IPS DF 4.7 (cell line): Measurements from ENCODE around the gene TRIM66.

Source experiments
- DNase-seq: peaks from one replicate; pipeline ENCODE4 v3.0.0-alpha.2; 2013; ENCODE audit warnings: low spot score; ENCODE audit errors: extremely low read depth

Gene TRIM66

DNA sequence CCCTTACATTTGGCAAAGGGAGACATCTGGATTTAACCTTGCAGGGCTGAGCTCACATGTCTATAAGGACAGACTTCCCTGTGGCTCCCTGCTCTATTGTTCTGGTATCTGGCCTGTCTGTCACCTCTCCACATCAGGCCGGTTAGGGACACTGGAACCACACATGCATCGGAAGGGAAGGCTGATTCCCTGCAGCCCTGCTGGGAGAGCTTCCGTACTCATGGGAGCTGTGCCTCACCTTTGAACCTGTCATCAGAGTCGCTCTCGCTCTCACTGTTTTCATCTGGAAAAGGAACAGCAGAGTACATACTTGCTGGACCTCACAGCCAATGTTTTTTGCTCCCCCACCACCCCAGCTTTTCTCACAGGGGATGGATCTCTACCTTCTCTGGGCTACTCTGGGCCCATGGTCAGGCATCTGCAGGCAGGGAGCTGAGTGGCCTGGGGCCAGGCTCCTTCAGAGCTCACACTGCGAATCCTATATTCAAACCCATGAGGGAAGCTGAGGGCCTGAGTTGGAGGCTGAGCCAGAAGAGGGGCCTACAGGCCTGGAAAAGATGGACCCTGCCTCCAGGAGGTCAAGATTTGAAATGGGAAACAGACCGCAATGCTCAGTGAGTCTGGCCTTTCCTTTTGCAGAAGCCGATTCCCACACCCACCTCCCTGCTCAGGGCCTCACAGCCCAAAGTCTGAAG, 31.4 kb upstream of the TRIM66 start:
- no peak for DNase-seq

DNA sequence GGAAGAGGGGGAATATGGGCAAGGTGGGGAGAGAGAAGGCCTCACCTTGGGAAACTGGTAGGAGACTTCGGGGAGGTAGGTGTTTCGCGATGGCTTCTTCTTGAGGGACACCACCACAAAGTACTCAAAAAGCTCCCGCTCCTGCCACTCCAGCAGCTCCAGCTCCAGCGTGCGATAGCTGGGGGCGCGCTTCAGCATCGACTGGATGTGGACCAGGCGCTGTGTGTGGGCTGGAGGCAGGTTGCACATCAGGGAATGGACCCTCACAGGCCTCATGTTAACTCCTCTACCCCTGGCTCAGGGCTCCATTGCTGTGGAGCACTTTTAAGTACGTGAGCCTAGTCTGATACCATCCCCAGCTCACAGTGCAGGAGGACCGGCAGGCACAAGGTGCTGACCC, 30.0 kb upstream of the TRIM66 start:
- DNase-seq = no peak

DNA sequence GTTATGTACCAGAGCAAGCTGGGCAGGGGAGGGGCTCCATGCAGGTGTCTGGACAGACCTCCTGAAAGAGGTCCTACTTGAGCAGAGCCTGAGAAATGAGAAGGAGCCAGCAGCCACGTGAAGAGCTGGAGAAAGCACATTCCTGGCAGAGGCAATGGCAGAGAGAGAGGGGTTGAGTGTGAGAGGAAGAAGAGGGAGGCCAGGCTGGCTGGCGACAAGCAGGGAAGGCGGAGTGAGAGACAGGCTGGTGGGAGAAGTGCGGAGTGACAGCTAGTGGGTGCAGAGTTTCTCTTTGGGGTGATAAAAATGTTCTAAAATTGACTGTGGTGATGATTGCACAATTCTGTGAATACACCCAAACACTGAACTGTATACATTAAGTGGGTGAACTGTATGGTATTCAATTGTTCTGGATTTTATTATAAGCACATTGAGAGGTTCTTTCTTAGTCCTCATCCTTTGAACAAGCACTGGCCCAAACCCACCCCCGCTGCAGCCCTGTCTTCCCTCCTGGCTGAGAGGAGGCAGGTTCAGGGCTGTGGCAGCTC, 29.5 kb upstream of the TRIM66 start:
- DNase-seq = no peak

DNA sequence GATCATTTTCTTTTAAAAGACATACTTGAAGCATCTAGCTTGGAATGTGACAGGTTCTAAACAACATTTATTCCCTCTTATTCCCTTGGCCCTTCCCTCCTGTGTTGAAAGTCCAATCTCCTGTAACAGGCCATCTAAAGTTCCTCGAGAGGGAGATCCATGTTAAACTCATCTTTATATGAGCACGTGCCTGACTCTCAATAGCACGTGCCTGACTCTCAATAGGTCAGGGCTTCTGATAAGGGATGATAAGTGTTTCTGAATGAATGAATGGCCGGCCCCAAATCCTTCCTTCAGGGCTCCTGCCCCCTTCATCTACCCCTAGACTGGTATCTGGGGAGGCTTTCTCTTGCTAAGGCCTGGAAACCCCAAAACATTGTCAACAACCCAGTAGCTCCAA, 27.3 kb upstream of the TRIM66 start:
- DNase-seq = no peak

DNA sequence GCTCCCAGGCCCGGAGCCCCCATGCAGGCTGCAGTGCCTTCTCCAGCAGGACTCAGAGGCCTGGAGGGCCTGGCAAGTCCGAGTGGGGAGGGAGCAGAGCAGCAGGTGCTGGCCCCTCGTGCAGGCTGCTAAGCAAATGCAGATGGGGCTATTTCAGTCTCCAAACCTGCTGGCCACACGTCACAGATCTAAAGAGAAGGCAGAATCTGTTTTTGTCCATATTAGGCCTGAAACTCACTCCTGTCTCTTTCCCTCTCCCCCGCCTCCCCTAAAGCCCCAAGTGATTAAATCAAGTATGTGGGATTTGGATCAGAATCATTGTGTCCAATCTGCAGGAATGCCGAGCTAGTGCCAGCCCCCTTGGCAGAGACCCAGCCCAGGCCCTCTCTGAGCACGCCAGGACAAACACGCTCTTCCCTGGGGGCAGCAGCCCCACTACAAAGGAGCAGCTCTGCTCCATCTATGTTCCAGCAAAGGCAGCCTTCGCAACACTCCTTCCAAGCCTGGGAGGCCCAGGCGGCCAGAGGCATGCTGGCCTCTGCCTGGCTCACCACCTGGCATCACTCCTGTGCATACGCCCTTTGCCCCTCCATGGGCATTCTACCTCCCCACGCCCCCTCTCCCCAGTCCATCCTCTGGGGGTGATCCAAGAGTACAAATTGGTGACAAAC, 26.7 kb upstream of the TRIM66 start:
- DNase-seq = no peak

DNA sequence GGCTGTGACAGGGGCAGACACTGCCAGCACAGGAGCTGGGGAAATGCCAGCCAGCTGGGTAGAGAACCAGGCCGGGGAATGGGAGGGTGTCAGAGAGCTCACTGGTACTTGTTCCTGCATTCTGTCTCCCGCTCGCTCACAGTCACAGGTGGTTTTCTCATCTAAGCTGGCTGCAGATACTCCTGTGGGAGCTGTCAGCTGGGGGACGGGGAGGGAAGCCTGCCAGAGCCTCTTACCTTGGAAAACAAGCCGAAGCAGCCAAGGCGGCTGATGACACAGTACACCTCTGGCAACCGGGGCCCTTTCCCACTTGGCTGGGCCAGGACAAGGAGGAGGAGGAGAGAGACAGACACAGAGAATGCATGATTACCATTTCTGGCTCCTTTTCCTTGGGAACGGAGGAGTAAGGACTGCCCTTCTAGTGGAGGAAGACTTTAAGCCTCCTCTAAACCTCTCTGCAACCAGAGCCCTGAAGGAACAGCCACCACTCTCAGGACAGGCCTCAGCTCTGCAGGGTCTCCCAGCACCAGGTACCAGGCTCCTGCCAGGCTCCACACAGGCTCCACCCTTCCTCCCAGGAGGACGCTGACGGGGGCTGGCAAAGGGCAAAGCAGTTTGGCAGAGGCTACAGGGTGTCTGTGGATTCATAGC, 25.2 kb upstream of the TRIM66 start:
- no peak for DNase-seq

DNA sequence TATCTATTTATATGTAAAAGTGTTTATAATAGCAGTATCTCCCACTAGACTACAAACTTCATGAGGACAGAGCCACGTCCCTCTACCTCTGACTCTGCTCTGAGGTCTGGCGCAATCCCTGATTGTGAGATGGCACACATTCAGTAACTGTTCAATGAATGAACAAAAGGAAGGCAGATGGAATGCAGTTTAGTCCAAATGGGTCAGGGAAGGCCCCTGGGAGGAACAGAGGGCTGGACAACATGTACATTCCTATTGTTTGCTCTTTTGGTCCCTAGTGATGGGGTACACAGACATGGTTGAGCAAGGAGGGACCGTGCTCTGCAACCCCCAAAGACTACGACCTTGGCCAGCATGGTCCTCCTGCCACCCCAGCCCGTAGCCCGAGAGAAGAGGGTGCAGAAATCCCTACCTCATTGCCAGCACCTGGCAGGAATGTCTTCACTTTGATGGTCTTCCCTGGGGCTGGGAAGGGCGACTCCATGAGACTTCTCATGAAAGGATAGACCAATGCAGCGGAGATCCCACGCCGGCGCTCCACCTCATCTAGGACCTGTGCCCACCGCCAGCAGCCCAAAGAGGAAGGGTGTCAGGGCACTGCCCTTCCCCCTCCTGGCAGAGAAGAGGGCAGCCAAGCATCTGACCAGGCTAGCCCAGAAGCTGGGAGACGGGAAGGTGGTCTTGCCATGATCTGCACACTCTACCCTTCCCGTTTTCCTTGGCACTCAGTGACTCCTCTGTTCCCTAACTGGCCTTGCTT, 24.4 kb upstream of the TRIM66 start:
- DNase-seq = no peak

DNA sequence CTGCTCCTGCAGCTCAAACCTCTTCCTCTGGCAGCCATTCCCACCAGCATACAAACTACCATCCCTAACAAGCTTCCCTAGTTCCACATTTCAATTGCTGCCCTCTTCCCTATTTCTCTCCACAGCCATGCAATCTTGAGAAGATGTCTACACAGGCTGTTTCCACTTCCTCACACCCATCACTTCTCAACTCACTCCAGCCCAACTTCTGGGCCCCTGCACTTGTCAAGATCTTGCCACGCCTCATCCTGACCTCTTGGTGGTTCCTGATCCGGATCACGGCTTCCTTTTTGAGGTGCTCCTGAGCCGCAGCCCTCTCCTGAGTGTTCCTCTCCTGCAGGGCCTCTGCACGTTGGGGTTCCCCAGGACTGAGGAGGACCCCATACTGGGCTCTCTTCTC, 22.7 kb upstream of the TRIM66 start:
- no peak for DNase-seq

DNA sequence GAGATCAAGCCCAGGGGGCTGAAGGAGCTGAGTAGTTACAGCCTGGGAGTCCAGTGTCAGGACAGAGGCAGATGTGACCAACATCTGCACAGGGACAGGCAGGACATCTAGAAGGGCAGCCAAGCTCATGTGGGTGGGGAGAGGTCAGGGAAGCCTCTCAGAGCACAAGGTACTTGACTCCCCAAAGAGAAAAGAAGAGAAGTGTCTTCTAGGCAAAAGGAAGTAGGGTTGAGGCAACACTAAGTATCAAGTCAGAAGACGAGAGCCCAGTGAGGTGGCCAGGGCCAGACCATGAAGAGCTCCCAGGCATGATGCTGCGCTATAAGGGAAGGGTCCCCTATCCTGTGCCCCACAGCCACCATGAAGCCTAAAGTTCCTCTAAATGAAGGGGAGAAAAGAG, 21.7 kb upstream of the TRIM66 start:
- no peak for DNase-seq

DNA sequence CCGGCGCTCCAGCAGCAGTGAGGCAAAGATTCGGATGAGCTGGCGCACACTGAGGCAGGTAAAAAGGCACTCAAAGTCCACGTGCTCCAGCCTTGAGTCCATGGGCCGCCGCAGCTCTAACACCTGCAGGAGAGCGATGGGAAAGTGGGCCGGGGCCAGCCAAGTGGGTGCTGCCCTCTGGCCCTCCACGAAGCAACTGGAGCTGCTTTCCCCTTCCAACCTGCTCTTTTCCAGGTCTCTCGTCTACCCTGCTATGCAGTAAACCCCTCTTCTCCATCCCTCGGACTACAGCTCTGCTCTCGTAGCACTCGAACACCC, 20.1 kb upstream of the TRIM66 start:
- DNase-seq = no peak

DNA sequence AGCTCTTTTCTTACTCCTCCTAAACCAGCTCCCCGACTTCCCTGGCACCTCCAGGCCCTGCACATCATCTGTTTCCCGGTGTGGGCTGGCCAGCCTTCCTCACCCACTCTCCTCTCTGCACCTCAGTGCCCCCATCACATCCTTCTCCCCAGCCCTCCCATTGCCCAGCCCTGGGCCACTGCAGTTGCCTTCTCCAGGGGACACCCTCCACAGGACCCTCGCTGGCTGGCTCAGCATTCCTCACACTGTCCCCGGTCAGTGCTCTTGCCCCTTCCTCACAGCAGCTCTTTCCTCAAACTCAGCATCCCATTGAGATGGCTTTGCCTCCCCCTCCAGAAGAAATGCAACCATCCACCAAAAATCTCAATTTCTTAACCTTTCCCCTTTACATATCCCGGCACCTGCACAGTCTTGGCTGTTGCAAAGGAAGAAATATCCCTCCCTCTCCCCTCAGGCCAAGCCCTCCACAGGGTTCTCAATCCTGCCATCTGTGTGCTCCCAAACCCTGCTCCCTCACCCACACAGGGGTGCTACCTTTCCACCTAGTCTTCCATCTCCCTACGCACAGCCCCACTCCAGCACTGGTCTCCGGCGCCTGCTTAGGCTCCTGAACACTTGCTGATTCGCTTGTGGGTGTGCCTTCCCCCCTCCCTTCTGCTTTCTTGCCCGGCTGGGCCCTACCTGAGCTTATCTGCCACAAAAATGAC, 19.6 kb upstream of the TRIM66 start:
- DNase-seq = no peak

DNA sequence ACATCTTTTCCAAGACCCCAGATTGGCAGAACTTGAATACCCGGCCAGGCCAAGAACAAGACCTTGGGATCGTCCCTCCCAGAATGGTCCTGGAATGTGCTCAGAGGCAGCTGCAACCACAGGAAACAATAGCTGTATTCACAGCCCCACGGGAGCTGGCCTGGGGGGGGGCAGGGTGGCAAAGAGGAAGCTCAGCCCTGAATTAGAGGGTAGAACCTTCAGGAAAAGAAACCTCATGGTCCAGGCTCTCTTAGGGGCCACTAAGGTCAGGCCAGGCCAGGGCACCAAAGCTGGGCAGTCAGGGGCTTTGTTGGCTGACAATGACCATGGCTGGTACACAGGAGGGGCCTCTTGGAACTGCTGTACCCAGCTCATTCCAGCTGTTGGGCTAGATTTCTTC, 17.4 kb upstream of the TRIM66 start:
- DNase-seq = peak; percentile 44

DNA sequence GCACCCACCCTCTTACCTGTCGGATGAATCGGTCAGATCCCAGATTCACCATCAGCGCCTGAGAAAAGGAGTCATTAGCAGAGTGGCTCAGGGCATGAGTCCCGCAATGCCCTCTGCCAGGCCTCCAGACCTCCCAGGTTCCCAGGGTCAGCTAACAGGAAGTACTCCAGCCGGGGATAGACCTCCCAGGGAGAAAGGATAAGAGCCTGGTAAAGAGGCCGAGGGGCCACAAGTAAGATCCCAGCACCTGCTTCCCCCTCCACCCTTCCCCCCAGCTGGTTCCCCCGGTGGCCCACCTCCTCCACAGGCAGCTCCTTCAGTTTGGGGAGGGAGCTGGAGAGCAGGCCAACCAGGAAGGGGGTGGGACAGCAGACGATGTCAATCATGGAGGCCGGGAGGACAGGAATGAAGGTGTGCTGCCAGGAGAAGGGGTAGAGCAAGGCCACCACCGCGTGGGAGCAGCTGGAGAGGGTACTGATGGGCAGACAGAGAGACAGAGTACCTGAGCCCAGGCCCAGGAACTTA, 16.5 kb upstream of the TRIM66 start:
- DNase-seq = peak; percentile 51

DNA sequence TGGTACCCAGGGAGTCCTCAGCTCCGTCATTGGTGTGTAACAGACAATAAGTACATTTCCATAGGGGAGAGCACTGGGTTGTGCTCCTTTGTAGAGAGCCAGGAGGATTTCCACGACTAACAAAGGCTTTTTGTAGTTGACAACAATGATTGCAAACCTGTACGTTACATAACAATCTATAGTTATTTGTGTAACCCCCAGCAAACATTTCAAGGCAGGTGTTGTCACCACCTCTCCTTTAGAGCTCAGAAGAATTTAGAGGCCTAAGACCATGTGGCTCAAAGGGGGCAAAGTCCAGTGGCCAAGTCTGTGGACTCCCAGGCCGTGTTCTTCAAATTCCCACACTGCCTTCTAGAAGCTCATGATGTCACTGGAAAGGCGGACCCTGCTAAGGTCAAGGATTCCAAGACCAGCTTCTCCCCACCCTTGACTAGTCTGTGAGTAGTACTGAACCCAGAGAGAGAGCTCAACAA, 15.9 kb upstream of the TRIM66 start:
- peak; percentile 28 for DNase-seq

DNA sequence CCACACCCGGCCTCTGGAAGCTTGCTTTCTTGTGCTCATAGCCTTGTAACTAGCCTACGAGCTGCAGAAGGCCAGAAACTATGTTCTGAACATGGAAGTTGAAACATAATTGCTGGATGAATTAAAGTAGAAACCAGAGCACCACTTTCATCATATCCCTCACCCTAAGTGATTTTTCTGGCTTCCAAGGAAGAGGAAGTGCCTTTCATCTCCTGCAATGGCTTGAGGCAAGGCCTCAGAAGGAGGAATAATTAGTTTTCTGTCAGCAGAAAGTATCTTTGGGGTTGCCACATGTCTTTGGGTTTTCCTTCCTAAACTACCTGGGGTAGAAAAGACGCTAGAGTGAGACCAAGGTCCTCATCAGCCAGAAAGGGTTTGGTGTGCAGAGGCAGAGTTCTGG, 14.6 kb upstream of the TRIM66 start:
- DNase-seq = no peak

DNA sequence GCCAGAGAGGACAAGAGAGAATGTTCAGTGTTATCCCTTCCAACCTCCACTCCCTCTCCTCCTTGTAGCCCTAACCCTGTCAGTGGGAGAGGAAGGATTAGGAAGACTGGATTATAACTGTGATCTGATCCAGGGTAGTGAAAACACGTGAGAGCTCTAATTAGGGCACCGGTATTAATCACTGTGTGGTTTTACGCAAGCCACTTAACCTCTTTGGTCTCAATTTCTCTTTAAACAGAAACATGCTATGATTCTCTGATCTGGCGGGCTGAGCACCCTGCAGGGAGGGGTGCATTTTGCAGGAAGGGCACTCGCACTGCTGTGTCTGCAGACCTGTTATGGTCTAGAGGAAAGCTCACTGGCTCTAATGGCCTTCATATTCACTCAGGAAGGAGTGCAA, 11.7 kb upstream of the TRIM66 start:
- DNase-seq = no peak

DNA sequence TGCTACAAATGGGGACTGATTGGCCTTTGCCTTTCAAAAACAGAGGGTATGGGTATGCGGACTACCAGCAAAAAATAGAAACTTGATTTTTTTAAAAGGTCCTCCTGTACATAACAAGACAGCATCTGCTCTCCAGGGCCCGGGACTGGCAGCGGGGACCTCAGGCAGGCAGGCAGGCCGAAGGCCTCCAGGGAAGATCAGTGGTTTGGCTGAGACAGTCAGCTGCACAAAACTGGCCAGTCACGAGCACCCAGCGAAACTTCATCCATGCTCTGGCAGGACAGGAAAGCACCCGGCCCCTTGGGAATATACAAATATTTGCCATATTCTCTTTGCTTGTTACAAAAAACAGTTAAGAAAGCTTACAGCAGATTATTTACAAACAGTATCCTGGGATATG, 11.1 kb upstream of the TRIM66 start:
- DNase-seq = no peak

DNA sequence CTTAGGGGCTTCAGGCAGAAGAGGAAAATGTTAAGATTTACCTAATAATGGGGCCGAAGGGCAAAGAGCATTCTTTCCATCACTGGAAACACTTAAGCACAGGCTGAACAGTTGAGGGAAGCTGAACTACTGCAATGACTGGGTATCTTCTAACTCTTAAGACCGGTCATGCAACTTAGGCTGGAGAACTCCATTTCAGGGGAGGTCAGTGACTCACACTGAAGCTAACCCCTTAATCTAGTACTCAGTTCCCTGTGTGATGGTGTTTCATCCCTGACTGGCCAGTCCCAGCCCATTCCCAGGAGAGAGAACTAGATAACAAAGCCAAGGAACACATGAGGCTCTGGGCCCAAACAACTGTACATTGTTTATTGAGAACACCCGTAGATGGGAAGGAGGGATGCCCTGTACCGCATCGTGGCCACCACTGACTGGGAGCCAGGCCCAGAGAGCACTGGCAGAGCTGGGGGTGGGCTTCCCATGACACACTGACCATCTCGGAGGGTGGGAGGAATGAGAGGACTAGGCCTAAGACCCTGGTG, 10.6 kb upstream of the TRIM66 start:
- DNase-seq = no peak

DNA sequence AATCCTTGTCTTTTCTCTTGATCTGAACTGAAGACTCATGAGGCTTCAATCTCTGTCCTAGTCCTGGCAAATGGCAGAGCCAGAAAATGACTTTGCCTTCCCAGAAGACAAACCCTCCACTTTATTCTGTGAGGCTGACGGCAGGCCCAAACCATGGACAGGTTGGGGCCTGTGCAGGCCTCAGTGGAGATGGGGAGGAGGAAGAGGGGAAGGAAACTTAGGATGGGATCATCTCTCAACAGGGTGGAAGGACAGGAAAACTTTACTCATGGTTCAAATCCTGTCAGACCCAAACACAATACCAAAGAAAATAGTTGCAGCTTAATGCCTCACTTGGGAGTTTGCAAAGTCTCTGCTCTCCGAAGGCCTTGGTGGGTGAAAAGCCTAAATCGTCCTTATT, 10.0 kb upstream of the TRIM66 start:
- no peak for DNase-seq

DNA sequence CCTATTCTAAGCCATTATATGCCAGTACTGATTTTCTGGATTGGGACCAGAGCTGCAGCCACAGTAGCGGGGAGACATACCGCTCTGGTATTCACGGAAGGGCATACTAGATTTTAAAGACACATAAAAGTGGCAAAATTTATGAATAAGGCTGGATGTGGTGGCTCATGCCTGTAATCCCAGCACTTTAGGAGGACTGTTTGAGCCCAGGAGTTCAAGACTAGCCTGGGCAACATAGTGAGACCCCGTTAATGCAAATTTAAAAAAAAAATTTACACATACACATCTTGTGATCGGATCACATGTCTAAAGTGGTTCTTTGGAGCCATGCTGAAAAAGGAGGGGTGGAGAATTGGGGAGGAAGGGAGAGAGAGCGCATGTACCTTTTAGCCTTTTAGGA, 9.1 kb upstream of the TRIM66 start:
- DNase-seq = no peak
